ENCODE data around the gene ADGRV1. TPM values are rescaled to one million over a fixed set of nuclear protein-coding genes. Genes with fewer than 3 reads are reported as not detected.
"Not testable (repeated sequence)": the region's sequence is repeated elsewhere in the genome, so short reads cannot be mapped to it uniquely, and the experiment has no call there.

ADGRV1 gene
- total and polyA plus RNA-seq, 2 donors (not counting 3 experiments of a cell fraction or from before 2014, with no cell fraction given): 0.11 to 0.55 TPM

DNA sequence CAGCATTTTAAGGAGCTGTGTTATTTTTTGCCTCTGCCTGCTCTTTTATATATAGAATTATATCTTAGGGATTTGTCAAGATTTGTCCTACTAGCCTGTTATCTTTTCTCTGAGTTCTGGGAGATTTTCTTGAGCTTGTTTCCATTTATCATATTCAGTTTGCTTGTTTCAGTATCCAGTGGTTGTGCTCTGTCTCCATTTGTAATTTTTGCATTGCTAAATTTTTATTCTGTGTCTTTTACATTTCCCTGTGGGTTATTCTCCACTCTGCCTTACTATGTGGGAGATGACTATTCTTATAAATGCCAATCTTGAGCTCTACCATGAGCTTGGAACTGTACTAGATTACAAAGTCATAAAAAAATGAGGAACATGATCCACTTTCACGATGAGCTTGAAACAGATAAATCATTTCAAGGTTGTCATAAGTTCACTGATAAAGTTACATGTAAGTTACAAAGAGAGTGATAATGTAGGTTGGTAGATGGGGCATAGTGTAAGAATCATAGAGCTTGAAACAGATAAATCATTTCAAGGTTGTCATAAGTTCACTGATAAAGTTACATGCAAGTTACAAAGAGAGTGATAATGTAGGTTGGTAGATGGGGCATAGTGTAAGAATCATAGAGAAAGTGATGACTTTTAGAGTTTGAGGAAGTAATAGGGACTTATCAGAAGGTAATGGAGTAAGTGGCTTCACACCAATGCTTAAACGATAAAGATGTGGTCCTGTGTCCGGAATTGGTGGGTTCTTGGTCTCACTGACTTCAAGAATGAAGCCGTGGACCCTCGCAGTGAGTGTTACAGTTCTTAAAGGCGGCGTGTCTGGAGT lies 287.3 kb downstream of the ADGRV1 start:
- Histone ChIP-seq H3K4me3 (replicated peaks in 1 of 3; ENCODE audit: insufficient read depth in 1 of 3, low read depth in 1 of 3, low read length in 3 of 3) (no peak overlapping the region), H3K9me1 (replicated peaks; ENCODE audit: control insufficient read depth, extremely low read depth, insufficient read depth, low read length) (no peaks in the 10 kb centered on the region), H3K4me1 (ENCODE audit: control insufficient read depth, extremely low read depth, insufficient read depth, low read length) (no peaks in the 10 kb centered on the region), H3K9ac (replicated peaks; ENCODE audit: extremely low read depth, insufficient read depth, low read length) (no peak overlapping the region), H3K27me3 (ENCODE audit: control insufficient read depth in 2 of 2, insufficient read depth in 2 of 2, low read length in 2 of 2) (peaks cover 0 to 2% of the 10 kb centered on the region in 2 experiments), H3K4me2 (ENCODE audit: insufficient read depth, low read length) (no peak overlapping the region), H3K79me2 (ENCODE audit: control insufficient read depth, insufficient read depth, low read length) (no peaks in the 10 kb centered on the region), H2AFZ (ENCODE audit: low read depth, low read length) (no peak overlapping the region), H3K36me3 (ENCODE audit: control insufficient read depth in 2 of 2, extremely low read depth in 1 of 2, insufficient read depth in 2 of 2, low read length in 2 of 2) (no peaks in the 10 kb centered on the region), H4K20me1 (replicated peaks; ENCODE audit: control insufficient read depth, extremely low read depth, insufficient read depth, low read length) (no peaks in the 10 kb centered on the region), H3K27ac (ENCODE audit: insufficient read depth, low read depth, low read length) (no peak overlapping the region), H3K9me3 (replicated peaks; ENCODE audit: control insufficient read depth, insufficient read depth, low read length) (no peaks in the 10 kb centered on the region)
- CTCF ChIA-PET: interaction anchor here (1.2 to 1.6 kb wide), 4 partner anchors 40 to 574 kb away, joined by 3 to 4 read pairs (median 3); no protein-coding TSS in a partner anchor
- no peak for DNase-seq (ENCODE audit: low read depth, low spot score)
- no peak for FAIRE-seq
- no TSS peak for BruUV-seq (replicated peaks)
- TF ChIP-seq GATA2 (IDR thresholded peaks at IDR 0.05; ENCODE audit: insufficient read depth, insufficient read length, low read depth, low read length) (no peak), EZH2 (IDR thresholded peaks at IDR 0.05; ENCODE audit: borderline replicate concordance, low read depth, low read length, severe bottlenecking) (no peak), POLR2AphosphoS5 (IDR thresholded peaks at IDR 0.05; ENCODE audit: insufficient read depth, low read depth, low read length) (no peak), MYC (IDR thresholded peaks at IDR 0.05; ENCODE audit: low read depth, low read length) (no peak), JUN (IDR thresholded peaks at IDR 0.05; ENCODE audit: borderline replicate concordance, insufficient read depth, insufficient read length, low read depth) (no peak), FOS (IDR thresholded peaks at IDR 0.05; ENCODE audit: borderline replicate concordance, insufficient read depth, low read length) (no peak), POLR2A (IDR thresholded peaks at IDR 0.05; ENCODE audit: low read depth, low read length) (no peak)
- TF ChIP-seq, protein P1, sequence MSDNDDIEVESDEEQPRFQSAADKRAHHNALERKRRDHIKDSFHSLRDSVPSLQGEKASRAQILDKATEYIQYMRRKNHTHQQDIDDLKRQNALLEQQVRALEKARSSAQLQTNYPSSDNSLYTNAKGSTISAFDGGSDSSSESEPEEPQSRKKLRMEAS (IDR thresholded peaks at IDR 0.05; ENCODE audit: insufficient read depth, insufficient read length): no peak
- TF ChIP-seq, protein P2, sequence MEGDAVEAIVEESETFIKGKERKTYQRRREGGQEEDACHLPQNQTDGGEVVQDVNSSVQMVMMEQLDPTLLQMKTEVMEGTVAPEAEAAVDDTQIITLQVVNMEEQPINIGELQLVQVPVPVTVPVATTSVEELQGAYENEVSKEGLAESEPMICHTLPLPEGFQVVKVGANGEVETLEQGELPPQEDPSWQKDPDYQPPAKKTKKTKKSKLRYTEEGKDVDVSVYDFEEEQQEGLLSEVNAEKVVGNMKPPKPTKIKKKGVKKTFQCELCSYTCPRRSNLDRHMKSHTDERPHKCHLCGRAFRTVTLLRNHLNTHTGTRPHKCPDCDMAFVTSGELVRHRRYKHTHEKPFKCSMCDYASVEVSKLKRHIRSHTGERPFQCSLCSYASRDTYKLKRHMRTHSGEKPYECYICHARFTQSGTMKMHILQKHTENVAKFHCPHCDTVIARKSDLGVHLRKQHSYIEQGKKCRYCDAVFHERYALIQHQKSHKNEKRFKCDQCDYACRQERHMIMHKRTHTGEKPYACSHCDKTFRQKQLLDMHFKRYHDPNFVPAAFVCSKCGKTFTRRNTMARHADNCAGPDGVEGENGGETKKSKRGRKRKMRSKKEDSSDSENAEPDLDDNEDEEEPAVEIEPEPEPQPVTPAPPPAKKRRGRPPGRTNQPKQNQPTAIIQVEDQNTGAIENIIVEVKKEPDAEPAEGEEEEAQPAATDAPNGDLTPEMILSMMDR (IDR thresholded peaks at IDR 0.05; ENCODE audit: extremely low read depth in 1 of 2, insufficient read depth in 1 of 2, low read depth in 1 of 2, low read length in 2 of 2): no peak
- POLR2A ChIA-PET: no interaction called here
- dilution Hi-C loops (cut with MboI; ENCODE audit: extremely low pct_ligation_motif_present, low sequenced_read_pairs): no loop called here
- intact Hi-C loops (cut with micrococcal nuclease): no loop called here

- H3K4me2 ChIP-seq (ENCODE audit: insufficient read depth, low read length); H4K20me1 ChIP-seq (replicated peaks; ENCODE audit: control insufficient read depth, extremely low read depth, insufficient read depth, low read length); H3K4me3 ChIP-seq (replicated peaks in 1 of 3; ENCODE audit: insufficient read depth in 1 of 3, low read depth in 1 of 3, low read length in 3 of 3); H3K9ac ChIP-seq (replicated peaks; ENCODE audit: extremely low read depth, insufficient read depth, low read length); H2AFZ ChIP-seq (ENCODE audit: low read depth, low read length); DNase-seq (ENCODE audit: low read depth, low spot score); H3K27me3 ChIP-seq (ENCODE audit: control insufficient read depth in 2 of 2, insufficient read depth in 2 of 2, low read length in 2 of 2); FAIRE-seq; H3K27ac ChIP-seq (ENCODE audit: insufficient read depth, low read depth, low read length); dilution Hi-C loops (cut with MboI; ENCODE audit: extremely low pct_ligation_motif_present, low sequenced_read_pairs); H3K4me1 ChIP-seq (ENCODE audit: control insufficient read depth, extremely low read depth, insufficient read depth, low read length); H3K9me1 ChIP-seq (replicated peaks; ENCODE audit: control insufficient read depth, extremely low read depth, insufficient read depth, low read length); H3K79me2 ChIP-seq (ENCODE audit: control insufficient read depth, insufficient read depth, low read length); POLR2A ChIA-PET; BruUV-seq (replicated peaks); H3K9me3 ChIP-seq (replicated peaks; ENCODE audit: control insufficient read depth, insufficient read depth, low read length); intact Hi-C loops (cut with micrococcal nuclease); H3K36me3 ChIP-seq (ENCODE audit: control insufficient read depth in 2 of 2, extremely low read depth in 1 of 2, insufficient read depth in 2 of 2, low read length in 2 of 2): not testable (repeated sequence)
- CTCF ChIA-PET: interaction anchor here (1.5 kb wide), 1 partner anchor 14 kb away, joined by 4 read pairs; no protein-coding TSS in a partner anchor
Measured at GRCh38 chr5:90847606-90848005, 289.0 kb downstream of the ADGRV1 start.
